ENCODE measurements around the gene ERLEC1.

- TF ChIP-seq CTCF (conservative IDR thresholded peaks at IDR 0.05; ENCODE audit: low read depth, low read length) (no peak), POLR2A (IDR thresholded peaks at IDR 0.05; ENCODE audit: low read depth, low read length) (no peak), CEBPB (IDR thresholded peaks at IDR 0.05; ENCODE audit: low read depth, low read length) (no peak), MXI1 (IDR thresholded peaks at IDR 0.05; ENCODE audit: borderline replicate concordance, low read depth, low read length) (no peak), ELK1 (IDR thresholded peaks at IDR 0.05; ENCODE audit: borderline replicate concordance, low read depth, low read length) (no peak), USF2 (IDR thresholded peaks at IDR 0.05; ENCODE audit: low read depth, low read length) (no peak), MAZ (IDR thresholded peaks at IDR 0.05; ENCODE audit: borderline replicate concordance, low read depth, low read length) (no peak)
These were observed 80.3 kb downstream of the ERLEC1 start for GRCh38 chr2:53867169-53867568.
